ELR (cell line): Measurements from ENCODE around the gene COL12A1.

Source experiments
- DNase-seq: peaks from one replicate; pipeline ENCODE4 v3.0.0-alpha.2; 2015; ENCODE audit warnings: low read depth

COL12A1 gene

DNA sequence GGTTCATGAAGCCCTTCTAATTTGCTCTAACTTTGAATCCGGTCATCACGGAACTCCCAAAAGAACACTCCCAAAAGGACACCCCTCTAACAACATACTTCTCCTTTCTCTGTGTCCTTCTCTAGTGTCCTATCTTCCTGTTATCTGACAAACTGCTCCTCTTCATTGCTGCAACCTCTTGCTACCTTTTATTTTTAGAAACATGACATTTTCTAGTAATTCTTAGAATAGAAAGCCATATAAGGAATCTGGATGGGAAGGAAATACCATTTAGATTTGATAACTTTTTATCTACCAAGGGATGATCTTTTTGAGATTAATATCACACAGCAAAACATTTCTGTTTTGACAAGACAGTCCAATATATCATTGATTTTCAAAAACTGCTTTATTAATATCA, 63.1 kb downstream of the COL12A1 start:
- no peak for DNase-seq

DNA sequence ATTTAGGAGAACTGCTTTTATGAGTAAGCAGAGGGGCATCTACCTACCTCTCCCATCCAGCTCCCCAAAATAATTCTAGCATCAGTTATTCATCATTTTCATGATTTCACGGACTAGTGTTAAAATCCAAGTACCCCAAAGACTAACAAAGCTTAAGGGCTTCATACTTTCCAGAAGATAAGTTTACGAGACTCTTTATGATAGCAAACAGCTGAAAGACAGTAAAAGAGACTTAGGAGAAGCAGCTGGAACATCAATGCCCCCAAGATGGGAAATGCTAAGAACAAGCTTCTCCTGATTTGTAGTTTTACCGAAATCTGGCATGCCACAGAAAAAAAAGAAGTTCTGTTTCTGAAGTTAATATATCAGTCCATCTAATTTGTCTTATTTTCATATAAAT, 70.0 kb downstream of the COL12A1 start:
- no peak for DNase-seq

DNA sequence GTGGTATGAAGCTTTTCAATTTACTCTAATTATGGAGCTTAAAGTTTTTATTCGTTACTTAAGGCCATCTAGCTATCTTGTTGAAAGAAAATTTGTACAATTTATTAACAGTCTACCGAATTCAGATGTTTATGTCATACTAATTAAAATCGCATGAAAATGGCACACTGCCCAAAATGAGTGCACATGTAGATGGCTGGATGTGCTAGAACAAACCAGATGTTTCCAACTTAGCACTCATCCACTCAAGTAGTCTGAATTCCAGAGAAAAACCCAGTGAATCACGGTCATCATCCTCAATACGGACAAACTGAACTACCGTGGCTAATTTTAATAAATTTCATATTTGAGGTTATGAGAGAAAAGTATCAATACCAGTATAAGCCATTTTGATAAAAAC, 70.4 kb downstream of the COL12A1 start:
- no peak for DNase-seq

DNA sequence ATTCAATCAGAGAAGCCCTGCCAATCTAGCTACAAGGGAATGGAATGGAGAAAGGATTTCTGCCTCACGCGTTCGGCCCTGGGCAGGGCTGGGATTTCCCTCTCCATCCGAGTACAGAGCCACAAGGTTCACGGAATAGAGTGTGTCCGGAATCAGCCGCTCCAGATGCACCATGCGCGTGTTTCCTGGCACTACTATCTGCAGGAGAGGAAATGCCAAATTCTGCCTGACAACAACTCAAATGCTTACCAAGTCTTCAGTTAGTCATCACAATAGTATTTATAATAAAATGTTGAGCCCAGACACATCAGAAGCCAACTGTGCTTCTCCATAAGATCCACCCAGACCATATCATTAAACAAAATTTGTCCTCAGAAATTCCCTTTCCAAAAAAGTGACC, 75.1 kb downstream of the COL12A1 start:
- peak; percentile 56 for DNase-seq

DNA sequence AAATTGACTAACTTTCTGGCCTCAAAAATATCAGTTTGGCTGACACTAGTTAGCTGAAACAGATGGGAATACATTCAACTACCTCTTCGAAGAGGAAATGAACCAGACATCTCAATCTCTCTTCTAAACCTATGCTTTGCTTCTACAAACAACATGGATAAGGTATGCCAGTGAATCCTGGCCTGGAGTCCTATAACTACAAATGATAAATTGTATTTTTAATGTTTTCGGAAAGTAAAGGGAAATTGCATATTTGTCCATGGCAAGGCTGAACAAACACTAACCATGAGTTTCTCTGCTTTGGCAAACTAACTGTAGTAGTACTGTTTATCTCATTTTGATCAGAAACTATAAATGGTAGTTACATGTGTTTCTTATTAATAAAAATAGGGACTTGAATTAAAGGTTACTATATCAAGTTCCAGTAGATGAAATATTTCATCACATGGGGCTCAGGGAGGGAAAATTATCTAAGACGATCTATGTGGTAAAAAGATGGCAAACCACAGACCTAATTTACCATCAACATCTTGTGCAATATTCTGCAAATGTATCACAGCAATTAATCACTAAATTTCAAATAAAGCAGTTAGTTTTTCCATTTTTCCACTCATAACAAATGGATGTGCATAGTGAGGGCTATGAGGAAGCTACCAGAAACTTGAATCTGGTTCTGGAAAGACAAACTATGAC, 76.8 kb downstream of the COL12A1 start:
- DNase-seq, result no peak

DNA sequence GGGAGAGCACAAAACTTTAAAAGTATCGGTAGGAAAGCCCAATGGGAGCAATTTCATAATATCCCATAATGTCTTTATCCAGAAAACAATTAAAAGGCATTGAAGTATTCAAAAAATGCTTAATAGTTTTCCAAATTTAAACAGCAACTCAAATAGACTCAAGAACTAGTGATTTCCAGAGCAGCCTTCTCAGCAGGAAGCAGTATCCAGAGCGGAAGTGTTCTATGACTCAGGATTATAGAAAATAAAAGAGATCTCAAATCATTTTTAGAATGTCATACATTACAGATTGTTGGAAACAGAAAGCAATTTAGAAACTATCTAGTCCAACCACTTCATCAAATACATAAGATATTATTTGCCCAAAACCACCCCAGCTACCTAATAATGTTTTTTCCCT, 79.3 kb downstream of the COL12A1 start:
- no peak for DNase-seq

DNA sequence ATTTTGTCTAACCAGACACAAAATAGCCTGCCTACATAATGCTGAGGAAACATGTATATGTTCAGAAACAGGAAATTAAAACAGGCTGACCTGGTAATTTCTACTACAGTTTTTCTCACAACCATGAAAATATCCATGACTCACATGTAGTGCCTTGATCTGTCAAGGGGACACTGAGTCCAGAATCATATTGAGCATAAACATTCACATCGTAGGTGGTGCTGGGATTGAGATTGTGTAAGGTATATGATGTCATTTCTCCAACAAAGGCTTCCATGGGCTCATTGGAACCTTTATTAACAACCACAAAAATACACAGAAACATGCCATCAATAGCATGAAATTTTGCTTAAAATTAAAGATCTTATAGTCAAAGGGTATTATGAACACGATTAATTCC, 80.9 kb downstream of the COL12A1 start:
- no peak for DNase-seq

DNA sequence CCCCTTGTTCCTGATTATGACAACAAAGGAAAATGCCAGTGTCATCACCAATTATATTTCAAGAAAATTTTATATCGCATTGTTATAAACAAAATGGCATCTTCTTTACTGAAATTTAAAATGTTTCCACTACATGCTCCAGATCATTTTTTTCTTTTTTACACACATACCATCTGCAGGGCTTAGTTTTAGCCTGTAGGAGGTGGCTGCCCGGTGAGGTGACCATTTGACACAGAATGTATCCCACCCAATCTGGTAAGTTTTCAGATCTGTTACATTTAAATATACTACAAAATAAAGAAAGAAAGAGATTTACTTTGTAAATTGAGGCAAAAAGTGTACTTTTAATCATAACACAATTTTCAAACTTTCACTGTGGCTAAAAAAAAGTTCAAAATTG, 81.8 kb downstream of the COL12A1 start:
- DNase-seq, result no peak

DNA sequence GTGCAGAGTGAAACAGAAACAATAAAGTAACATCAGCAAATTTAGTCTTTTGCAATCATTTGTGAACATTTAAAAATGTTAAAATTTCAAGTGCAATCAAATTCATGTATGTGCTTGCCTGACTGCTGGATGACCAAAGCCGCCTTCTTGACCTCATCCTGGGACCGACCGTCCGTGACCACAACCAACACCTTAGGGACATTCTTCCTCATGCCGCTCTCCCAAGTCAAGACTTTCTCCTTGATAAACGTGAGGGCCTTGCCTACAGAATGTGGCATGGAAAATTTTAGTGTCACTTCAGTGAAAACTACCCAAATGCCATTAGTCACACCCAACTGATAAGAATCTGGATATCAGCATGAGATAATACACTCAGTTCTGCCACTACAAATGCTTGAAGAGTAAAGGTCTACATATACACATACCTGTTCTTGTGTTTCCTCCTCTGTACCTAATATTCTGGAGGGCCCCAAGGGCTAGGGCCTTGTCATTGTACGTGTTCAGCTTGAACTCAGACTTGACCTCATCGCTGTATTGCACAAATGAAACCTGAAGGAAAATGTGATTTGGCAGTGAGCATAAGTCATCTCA, 86.8 kb downstream of the COL12A1 start:
- no peak for DNase-seq

DNA sequence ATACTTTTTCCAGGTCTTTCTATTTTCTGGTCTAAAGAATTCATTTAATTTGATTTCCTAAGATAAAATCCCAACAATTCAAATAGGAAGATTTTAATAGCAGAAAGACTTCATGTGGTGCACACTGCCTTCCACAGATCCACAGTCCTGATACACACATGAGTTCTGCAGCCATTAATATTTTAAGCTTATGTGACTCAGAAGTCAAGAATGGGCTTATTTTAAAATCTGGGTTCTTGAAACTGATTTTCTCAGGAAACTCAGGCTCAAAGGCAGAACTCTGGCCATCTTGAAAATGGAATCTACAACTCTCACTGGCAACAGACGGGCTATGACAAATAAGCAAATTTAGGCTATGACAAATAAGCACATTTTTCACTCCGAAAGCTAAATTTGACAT, 88.2 kb downstream of the COL12A1 start:
- peak; percentile 34 for DNase-seq

DNA sequence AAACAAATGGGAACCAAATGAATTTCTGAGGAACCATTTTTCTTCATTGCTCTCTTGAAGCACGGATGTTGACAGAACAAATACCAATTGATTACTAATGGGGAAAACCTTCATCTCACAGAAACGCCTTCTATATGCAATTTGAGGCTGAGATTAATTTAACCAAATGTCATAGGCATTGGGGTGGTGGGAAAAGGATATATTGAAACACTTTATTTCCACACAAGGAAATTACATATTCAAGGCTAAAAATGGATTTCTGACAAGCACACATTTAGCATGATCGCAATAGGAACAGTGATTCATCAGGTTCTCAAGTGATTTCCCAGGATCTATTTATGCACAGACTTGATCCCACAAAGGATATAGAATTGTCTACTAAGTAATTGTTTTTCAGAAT, 88.9 kb downstream of the COL12A1 start:
- no peak for DNase-seq

DNA sequence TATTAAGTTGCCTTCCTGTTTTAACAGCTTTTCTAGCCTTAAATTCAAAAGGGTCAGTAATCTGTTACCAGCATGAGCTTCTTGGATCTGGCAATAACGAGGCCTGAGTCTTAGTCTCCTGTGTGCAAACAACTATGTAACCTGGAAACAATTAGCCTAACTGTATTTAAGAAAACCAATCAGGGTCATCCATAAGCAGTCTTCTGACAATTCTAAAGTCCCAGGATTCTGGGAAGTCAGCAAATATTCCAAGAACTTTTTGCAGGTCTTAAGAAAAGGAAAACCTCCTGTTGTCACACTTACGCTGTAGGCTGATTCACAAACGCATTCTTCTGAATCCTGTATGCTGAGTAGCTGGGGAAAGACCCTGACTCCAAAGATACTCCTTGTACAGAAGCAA, 90.4 kb downstream of the COL12A1 start:
- no peak for DNase-seq

DNA sequence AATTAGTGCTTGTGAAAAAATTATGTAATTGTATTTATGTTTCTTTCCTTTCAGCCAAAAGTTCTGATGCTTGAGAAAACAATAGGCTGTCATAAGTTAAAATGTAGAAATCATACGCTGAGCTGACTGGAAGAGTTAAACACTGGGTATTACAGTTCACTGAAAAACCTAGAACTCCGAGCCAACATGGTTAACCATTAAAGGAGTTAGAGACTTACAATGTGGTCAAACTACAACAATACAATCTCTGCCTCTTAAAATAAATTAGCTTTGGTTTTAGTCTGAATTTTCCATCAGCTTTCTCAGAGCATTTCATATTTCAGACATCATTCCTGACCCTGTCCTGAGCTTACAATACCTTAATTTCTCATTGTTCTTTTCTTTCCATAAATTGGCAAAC, 91.0 kb downstream of the COL12A1 start:
- no peak for DNase-seq

DNA sequence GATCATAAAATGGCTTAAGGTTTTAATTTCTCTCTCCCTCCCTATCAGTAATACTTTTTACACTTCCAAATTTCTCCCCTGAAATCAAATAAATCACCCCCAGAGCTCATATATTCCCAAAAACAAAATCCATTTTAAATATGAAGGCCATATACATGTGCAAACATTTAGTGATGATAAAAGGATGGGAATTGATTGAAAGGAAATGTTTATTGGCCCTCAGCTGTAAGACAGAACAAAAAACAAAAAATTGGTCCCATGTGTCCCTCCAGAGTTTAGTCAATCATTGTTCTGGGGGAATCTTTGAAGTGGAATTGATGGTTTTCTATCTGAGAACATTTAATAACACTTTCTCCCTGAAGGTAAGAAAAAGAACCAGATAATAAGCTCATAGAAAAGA, 91.7 kb downstream of the COL12A1 start:
- DNase-seq, result no peak

DNA sequence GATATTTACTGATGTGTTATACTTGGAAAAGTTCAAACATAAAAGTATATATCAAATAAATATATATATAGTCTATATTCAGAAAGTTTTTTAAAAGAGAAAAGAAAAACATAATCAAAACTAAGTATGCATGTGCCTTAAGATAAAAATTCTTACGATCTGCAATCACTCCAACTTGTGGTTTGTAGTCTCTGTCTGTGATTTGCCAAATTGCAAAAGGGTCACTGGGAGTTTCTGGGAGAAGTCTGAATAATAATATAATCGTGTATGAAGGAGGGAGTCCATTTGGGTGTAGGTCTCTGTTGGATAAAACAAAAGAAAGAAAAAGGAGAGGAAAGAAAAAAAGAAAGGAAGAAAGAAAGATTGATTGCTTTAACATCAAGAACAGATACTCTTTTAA, 92.4 kb downstream of the COL12A1 start:
- no peak for DNase-seq

DNA sequence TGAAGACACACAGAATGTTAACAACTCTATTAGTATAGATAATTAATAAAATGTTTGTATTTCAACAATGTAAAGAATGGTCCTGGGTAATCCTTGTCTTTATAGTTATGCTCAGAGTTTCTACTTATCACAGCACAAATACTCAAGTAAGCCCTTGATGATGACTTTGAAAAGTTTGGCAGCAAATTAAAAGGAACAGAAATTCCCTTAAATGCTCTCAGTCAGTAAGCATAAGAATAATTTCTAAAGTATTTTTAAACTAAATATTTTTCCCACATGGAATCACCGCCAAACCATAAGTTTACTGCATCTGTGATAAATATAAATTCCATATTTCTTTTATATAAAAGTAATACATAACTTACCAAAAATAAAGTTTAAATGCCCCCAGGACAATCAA, 96.1 kb downstream of the COL12A1 start:
- DNase-seq, result no peak

DNA sequence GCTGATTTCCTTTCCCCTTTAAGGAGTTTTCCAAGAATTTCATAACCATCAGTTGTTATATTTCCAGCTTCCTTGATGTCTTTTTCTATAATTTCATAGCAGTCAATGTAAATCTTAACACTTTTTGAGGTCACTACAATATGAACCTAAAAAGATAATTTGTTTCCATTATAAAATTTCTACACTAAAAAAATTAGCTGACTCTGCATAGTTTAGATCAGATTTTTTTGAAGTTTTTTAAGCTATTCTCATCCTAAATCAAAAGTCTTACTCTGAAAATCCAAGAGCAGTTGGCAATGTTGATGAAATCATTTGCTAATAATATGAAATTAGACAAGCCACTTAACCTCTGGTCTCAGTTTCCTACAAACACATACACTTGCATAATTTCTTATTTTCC, 96.8 kb downstream of the COL12A1 start:
- no peak for DNase-seq

DNA sequence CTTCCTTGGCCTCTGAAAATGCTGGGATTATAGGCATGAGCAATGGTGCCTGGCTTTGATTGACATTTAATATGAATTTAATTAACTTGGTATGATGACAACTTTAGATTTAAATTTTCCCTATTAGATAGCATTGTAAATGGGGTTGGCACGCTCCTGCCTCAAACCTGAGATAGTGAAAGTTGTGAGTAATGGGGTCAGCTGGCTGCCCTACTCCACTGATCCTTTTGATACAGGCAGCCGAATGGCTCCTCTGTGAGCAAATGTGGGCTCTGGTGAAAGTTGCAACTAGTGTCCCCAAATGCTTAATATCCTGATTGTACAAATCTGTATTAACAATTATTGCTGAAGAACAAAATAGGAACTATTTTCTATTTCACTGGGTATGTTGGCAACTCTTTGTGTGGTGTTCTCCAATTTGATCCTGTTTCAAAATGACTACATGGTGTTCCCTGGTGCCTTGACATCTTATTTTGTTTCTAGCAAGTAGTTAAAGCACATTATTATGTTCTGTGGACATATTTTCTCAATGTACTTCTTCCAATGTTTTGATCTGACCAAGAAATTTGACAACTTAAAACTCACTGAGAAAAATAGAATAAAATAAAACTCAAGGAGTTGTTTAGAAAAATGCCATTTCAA, 97.4 kb downstream of the COL12A1 start:
- DNase-seq, result no peak

DNA sequence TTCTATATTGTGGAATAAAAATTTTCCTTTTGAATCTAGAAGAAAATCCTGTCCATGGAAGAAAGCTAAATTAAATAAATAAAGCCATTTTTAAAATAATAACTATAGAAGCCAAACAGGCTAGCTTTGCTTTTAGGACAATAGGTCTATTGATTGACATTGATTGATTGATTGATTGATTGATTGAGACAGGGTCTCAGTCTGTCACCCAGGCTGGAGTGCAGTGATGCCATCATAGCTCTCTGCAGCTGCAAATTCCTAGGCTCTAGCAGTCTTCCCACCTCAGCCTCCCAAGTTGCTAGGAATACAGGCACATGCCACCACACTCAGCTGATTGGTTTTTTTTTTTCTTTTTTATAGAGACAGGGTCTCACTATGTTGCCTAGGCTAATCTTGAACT, 97.9 kb downstream of the COL12A1 start:
- DNase-seq, result no peak

DNA sequence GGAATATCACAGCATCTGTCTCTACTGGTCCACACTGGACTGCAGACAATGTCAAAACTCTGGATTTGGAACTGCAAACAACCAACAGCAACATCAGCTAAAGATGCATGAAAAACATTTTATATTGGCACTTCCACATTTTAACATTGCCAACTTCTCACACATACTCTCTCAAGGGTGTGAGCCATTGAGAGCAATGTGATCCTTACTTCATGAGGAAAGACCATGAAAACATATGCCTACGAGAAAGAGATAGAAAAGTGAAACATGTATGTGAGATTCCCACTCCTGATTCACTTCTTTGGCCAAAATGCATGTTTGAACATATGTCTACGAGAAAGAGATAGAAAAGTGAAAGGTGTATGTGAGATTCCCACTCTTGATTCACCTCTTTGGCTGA, 99.4 kb downstream of the COL12A1 start:
- DNase-seq, result no peak

DNA sequence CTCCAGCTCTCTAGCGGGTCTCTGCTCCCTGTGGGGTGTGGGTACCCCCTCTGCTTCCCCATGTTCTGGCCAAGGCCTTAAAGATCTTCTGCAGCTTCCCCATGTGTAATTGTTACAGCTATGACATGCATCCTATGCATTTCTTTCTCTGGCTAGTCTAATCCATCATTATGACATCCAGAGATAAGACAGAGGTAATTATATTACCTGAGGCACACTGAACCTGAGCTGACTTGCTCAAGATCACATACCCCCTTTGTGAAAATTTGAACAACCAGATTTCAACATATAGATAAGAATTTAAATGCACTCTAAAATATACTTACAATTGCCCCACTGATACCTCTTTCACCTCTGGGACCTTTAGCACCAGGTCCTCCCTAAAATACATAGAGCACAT, 102.4 kb downstream of the COL12A1 start:
- DNase-seq, result no peak

DNA sequence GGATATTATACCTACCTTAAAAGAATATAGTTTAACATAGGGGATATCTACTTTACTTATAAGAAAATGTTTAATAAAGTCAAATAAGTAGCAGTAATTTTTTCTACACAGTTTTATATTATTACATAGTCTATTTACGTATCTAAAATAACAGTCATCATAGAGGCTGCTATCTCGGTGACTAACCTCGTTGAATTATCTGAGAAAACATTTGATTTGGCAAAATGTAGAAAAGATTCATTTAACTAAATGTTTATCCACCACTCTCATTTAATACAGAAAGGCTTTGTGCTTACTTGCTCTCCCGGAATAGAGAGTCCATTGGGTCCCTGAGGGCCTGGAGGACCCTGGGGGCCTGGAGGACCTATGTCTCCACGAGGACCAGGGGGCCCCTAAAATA, 103.6 kb downstream of the COL12A1 start:
- DNase-seq, result no peak

DNA sequence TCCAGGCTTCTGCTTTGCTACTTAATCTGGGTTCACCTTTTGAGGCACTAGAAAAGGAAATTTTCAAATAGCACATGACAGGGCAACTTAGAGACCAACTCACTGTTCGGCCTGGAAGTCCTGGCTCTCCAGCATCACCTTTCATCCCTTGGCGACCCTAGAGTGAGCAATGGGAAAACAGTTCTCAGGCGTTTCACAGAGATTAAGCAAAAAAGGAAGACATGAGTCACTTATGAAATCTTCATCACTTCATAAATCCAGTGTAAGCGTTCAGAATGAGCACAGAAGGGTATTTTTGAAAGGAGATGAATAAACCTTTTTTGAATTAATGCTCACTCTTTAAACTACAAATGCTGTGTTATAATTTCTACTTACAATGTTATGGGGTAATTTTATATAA, 104.0 kb downstream of the COL12A1 start:
- peak; percentile 73 for DNase-seq

DNA sequence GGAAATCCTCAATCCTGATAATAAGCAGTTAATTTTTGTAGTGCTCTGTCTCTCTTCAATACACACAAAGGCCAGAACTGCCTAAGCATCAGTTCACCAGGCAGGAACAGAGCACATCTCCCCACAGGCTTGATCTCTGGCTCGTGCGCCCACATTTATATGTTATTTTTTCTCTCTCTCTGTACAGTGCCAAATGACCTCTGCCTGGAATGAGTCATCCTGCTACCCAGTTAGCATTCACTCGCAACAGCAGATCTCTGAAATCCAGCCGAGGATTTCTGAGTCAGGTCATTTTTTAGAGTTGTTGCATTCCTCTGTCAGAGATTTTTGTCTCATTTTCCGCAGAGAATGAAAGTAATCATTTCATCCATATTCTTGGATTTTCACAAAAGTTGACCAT, 107.1 kb downstream of the COL12A1 start:
- peak; percentile 96 for DNase-seq
